HG02759 (cell line): Measurements from ENCODE around the gene OR6B1.
"Not testable (repeated sequence)": the region's sequence is repeated elsewhere in the genome, so short reads cannot be mapped to it uniquely, and the experiment has no call there.

ENCODE experiments used
- ATAC-seq: cut with Tn5 transposase; IDR thresholded peaks from one replicate; pipeline ENCODE4 v1.9.1; 2021; ENCODE audit warnings: mild to moderate bottlenecking, moderate library complexity; ENCODE audit not compliant: unreplicated experiment

Gene OR6B1

DNA sequence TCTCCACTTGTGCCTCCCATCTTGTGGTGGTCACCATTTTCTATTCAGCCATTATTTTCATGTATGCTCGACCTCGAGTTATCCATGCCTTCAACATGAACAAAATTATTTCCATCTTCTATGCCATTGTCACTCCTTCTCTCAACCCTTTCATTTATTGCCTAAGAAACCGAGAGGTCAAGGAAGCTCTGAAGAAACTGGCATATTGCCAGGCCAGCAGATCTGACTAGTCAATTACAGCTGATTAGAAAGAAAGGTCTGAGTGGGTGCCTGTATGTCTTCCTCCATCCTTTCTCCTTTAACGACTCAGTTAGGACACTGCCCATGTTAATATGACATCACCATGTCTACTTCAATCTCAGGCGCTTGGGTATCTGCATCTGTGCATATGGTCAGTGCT, 4.6 kb downstream of the OR6B1 start:
- no peak for ATAC-seq

- ATAC-seq = no peak
Observed at GRCh38 chr7:144006029-144006691, 6.0 kb downstream of the OR6B1 start.

GRCh38 chr7:144006692-144007042, 6.5 kb downstream of the OR6B1 start:
- ATAC-seq = no peak

GRCh38 chr7:144009361-144009760, 9.2 kb downstream of the OR6B1 start:
- no peak for ATAC-seq

- not testable (repeated sequence) for ATAC-seq
Observed at GRCh38 chr7:144010061-144010460, 9.9 kb downstream of the OR6B1 start.

DNA sequence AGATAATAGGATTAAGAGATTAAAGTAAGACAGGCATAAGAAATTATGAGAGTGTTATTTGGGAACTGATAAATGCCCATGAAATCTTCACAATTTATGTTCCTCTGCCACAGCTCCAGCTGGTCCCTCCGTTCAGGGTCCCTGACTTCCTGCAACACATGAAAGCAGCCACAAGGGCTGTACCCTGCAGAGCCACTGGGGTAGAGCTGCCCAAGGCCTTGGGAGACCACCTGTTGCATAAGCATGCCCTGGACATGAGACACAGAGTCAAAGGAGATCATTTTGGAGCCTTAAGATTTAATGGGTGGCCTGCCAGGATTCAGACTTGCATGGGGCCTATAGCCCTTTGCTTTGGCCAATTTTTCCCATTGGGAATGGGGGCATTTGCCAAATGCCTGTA, 10.7 kb downstream of the OR6B1 start:
- not testable (repeated sequence) for ATAC-seq

DNA sequence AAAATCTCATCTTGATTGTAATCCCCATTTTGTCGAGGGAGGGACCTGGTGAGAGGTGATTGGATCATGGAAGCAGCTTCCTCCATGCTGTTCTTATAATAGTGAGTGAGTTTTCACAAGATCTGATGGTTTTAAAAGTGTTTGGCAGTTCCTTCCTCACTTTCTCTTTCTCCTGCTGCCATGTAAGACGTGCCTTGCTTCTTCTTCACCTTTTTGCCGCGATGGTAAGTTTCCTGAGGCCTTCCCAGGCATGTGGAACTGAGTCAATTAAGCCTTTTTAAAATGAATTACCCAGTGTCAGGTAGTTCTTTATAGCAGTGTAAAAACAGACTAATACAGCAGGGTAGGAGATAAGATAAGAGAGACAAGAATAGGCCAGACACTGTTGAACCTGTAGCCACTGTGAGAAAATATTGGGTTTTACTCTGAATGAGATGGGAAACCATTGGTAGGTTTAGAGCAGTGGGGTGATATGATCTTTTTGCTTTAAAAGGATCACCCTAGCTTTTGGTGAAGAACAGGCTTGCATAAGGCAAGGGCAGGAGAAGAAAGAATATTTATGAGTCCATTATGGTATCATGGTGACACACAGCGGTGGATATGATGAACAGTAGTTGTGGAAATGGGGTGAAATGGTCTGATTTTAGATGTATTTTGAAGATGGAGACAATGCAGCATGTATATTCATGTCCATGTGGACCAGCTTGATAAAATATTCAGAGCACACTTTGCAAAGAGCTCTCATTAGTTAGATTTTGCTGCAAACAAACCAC, 11.5 kb downstream of the OR6B1 start:
- no peak for ATAC-seq

DNA sequence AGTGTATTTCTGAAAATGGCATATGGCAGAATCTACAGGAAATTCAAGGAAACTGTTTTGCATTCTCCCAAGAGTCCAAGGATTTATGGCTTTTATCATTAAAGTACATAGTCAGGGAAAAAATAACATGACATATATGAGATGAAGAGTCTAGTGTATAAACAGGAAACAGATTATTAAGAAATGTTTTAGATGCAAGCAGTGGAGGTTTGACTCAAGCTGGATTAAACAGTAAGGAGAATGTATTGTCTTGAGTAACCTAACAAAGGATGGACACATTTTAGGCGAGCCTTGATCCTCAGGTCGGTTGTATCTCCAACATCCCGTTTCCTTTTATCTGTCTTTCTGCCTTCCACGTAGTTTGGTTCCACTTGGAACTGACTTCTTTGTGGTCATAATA, 17.9 kb downstream of the OR6B1 start:
- no peak for ATAC-seq

DNA sequence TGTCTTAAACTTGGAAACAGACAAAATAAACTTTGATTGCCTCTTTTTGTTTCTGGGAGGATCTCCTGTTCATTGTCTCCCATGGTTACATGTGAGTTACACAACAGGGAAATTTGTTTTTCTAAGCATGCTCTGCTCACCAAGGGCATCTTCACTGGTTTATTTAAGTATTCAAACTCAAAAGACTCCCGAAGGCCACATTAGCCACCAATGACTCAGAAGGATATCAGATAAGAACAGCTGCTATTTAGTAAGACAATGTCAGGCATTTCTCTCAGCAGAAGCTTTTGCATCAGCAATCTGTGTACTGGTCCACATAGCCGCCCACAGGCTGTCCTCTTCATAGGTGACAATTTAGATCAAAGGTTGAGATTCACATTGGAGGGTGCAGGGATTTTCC, 19.3 kb downstream of the OR6B1 start:
- ATAC-seq = no peak

GRCh38 chr7:144020340-144020739, 20.2 kb downstream of the OR6B1 start:
- ATAC-seq = no peak

- no peak for ATAC-seq
Observed at GRCh38 chr7:144022169-144022568, 22.0 kb downstream of the OR6B1 start.

DNA sequence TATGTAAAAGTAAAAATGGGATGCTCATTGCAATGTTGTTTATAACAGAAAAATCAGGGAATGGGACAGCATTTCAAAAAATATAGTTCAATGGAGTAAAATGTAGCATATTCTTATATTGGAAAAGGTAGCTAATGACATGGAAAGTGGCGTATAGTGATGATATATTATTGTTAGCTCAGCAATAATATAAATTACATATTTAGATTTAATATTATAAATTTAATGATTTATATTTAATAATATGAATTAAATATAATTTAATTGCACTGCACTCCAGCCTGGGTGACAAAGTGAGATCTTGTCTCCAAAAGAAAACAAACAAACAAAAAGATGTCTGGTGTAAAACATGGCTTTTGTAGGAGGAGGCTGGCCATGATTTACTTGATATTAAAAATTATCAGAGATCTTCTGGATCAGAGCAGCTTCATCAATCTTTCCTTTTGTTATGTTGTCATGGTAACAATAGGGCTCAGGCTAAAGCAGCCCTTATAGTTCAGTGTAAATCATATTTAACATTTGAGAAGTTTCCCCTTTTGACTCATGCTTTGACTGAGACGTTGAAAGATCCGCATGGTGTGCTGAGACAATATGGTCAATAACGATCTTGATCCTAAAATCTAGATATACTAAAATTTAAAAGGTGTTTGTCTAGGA, 23.2 kb downstream of the OR6B1 start:
- no peak for ATAC-seq

DNA sequence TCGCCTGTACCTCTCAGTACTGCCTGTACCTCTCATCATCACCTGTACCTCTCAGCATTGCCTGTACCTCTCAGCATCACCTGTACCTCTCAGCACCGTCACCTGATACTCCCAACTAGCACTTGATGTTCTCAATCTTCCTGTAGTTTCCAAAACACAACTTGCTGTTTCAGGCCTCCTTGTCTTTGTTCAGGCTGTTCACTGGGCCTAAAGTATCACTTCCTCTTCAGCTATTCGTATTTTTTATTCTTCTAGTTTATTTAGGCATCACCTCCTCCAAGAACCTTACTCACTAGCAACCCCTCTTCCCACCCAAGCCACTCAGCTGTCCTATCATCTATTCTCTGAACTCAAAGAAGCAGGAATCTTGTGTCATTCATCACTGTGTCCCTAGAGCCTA, 24.1 kb downstream of the OR6B1 start:
- ATAC-seq = no peak

DNA sequence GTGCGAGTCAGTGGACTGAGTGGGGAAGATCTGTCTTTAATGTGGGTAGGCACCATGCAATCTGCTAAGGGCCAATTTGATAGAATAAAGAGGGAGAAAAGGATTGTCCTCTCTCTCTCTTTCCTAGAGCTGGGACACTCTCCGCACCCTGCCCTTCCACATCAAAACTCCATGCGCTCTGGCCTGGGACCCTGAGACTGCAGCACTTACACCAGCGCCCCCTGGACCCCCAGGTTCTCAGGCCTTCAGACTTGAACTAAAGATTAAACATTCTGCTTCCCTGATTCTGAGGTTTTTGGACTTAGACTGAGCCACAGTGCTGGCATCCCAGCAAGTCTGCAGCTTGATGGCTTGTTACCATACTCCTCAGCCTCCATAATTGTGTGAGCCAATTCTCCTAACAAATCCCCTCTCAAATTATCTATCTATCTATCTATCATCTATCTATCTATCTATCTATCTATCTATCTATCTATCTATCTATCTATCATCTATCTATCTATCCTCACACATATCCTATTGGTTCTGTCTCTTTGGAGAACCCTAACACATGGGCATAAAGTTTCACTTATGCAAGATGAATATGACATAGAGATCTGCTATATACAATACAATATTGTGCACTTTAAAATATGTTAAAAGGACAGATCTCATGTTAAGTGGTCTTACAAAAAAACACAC, 26.2 kb downstream of the OR6B1 start:
- ATAC-seq = no peak

DNA sequence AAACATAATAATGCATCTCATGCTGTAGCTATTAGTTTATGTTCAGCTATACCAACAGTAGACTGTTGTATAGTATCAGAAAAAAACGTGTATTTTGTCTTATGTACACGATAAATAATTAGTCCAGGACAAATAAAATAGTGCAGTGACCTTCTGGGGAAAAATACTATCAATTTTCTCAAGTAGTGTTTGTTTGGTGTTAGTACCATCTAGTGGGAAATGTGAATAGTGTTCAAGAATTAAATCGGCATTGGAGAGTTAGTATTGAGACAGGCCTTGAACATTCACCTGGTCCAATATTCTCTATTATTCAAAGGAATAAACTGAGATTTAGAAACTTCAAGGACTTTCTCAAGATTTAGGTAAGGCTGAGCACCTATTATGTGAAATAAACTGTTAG, 26.9 kb downstream of the OR6B1 start:
- no peak for ATAC-seq

DNA sequence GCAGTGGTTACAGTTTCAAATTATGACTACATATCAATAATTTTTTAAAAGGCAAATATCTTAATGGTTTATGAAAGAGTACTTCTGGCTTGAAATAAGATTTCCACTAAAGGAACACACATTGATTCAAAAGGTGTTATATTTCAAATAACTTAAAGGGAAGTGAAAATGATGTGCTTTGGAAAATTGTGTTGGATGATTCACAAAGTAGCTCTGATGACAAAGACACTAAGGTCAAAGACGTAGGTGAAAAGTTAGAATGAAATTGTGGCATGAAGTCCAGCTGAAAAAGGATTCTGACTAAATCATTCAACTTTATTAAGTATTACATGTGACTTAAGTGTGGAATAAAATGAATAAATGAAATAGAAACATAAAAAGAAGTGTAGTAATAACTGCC, 27.9 kb downstream of the OR6B1 start:
- ATAC-seq = no peak

GRCh38 chr7:144028547-144028946, 28.4 kb downstream of the OR6B1 start:
- ATAC-seq = no peak

DNA sequence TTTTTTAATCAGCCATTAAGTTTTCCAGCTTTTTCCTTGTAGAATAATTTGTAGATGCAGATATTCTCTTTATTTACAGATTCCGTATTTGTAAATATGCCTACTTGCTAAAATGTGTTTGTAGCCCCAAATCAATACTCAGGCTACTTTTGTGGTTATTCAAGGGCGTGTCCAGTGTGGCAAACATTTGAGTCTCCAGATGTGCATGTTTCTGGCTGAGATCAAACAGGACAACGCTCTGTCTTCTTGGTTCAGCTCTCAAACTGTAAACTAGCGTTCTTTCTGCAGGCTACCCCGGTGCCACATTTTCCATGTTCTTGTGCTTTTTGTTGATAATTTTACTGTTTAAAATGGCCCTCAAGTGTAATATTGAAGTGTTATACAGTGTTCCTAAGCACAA, 32.4 kb downstream of the OR6B1 start:
- ATAC-seq = no peak

DNA sequence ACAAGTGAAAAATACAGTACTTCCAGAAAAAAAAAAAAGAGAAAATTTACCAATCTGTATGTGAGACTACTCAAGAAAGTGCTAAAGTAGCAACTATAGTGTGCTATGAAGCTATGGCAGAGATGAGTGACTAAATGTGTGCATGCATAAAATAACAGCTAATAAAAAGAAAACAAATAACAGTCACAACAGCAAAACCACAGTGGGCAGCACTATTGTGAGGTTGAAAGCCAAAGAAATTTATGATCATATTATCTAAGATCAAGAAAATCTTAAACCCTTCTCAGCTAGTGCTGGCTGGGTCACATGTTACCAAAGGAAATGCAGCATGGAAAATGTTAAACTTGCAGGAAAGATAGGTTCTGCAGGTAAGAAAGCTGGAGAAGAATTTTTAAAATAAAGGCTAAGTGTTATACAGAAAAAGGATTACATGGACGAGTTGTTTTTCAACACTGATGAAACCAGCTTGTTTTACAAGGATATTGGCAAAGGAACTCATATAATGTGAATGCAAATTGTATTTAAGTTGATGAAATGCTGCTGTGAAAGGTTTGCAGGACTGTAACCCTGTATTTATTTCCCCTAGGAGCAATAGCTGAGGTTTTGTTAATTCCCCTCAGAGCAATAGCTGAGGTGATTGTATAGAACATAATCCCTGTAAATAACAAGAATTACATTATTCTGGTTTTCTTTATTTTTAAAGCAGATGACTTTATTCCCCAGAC, 33.0 kb downstream of the OR6B1 start:
- no peak for ATAC-seq

DNA sequence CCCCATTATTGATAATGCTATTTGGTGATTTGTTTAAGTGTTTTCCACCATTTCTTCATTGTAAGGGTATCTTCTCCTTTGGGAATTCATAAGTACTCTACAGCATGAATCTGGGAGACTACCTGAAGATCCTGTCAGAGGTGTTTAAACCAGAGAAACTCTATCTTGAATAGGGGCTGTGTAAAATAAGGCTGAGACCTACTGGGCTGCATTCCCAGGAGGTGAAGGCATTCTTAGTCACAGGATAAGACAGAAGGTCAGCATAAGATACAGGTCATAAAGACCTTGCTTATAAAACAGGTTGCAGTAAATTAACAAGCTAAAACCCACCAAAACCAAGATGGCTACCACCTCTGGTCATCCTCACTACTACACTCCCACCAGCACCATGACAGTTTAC, 35.3 kb downstream of the OR6B1 start:
- no peak for ATAC-seq

GRCh38 chr7:144036302-144036885, 36.3 kb downstream of the OR6B1 start:
- no peak for ATAC-seq
